Right lobe of liver (tissue), 4 donors: ENCODE measurements around the gene SLC13A3.

ENCODE experiments used
- POLR2A ChIP-seq: fragments of 450-650 bp; IDR thresholded peaks from one replicate; pipeline ENCODE4 v1.6.1; 2017; ENCODE audit warnings: antibody characterized with exemption, mild to moderate bottlenecking
- TF ChIP-seq, protein P1 (sequence below), 4 donors: fragments of 200-600 bp in 3 of 4; fragments of 450-650 bp in 1 of 4; IDR thresholded peaks; one replicate each; pipeline versions ENCODE4 v1.5.1 to v1.8.0; 2016 to 2022; ENCODE audit warnings: antibody characterized with exemption in 4 of 4, mild to moderate bottlenecking in 2 of 4
- donor health status: DM: no; HTN: no; CAD: no.
- donor health status: DM: no; HTN: no; CAD: no.
- donor health status: DM: no; HTN: yes; CAD: no.

GRCh38 chr20:46544576-46544975 is 106.7 kb downstream of the SLC13A3 start:
- TF ChIP-seq POLR2A: no peak
- TF ChIP-seq, protein P1, sequence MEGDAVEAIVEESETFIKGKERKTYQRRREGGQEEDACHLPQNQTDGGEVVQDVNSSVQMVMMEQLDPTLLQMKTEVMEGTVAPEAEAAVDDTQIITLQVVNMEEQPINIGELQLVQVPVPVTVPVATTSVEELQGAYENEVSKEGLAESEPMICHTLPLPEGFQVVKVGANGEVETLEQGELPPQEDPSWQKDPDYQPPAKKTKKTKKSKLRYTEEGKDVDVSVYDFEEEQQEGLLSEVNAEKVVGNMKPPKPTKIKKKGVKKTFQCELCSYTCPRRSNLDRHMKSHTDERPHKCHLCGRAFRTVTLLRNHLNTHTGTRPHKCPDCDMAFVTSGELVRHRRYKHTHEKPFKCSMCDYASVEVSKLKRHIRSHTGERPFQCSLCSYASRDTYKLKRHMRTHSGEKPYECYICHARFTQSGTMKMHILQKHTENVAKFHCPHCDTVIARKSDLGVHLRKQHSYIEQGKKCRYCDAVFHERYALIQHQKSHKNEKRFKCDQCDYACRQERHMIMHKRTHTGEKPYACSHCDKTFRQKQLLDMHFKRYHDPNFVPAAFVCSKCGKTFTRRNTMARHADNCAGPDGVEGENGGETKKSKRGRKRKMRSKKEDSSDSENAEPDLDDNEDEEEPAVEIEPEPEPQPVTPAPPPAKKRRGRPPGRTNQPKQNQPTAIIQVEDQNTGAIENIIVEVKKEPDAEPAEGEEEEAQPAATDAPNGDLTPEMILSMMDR (IDR thresholded peaks at IDR 0.05): peak in 2 of 4 donors; percentile 16 to 31
